ENCODE measurements around the gene SLC25A44. TPM values are rescaled to one million over a fixed set of nuclear protein-coding genes. Genes with fewer than 3 reads are reported as not detected.

Gene SLC25A44
- total and polyA plus RNA-seq, 2 donors (not counting 1 experiment from before 2014, with no cell fraction given): 14.9 to 27.2 TPM

GRCh38 chr1:156244712-156245111 lies 50.8 kb downstream of the SLC25A44 start:
- Histone ChIP-seq H3K4me2 (replicated peaks; ENCODE audit: low read depth, low read length, poor library complexity, severe bottlenecking) (peak overlapping the region; percentile 93), H2AFZ (ENCODE audit: insufficient read depth, low read depth, low read length, poor library complexity, severe bottlenecking) (no peak overlapping the region), H3K9me3 (ENCODE audit: control extremely low read depth in 1 of 3, control insufficient read depth in 2 of 3, insufficient read depth in 1 of 3, low read length in 2 of 3) (peaks cover 0 to 3% (median 0%) of the 10 kb centered on the region in 3 donors), H3K79me2 (ENCODE audit: control insufficient read depth, insufficient read depth, low read length) (no peaks in the 10 kb centered on the region), H3K36me3 (replicated peaks in 1 of 2; ENCODE audit: control extremely low read depth in 1 of 2, control insufficient read depth in 1 of 2, extremely low read depth in 1 of 2, insufficient read depth in 2 of 2, low read length in 1 of 2) (peaks cover under 1 to 3% of the 10 kb centered on the region in 2 experiments), H3K4me1 (ENCODE audit: control insufficient read depth in 2 of 2, insufficient read depth in 2 of 2, low read length in 2 of 2) (peaks cover 14 to 15% of the 10 kb centered on the region in 2 donors), H3K27ac (ENCODE audit: low read length in 2 of 2) (no peak overlapping the region), H4K20me1 (ENCODE audit: control insufficient read depth, insufficient read depth, low read length, poor library complexity, severe bottlenecking) (no peaks in the 10 kb centered on the region), H3K27me3 (replicated peaks in 1 of 4; ENCODE audit: control extremely low read depth in 1 of 4, control insufficient read depth in 3 of 4, insufficient read depth in 4 of 4, low read length in 3 of 4) (peaks cover 0 to 12% (median 0%) of the 10 kb centered on the region in 4 experiments), H3K4me3 (ENCODE audit: control extremely low read depth in 1 of 5, extremely low read depth in 1 of 5, insufficient read depth in 1 of 5, low read depth in 2 of 5, low read length in 4 of 5) (no peak overlapping the region), H3K9ac (ENCODE audit: low read length) (no peak overlapping the region)
- TF ChIP-seq EZH2 (IDR thresholded peaks at IDR 0.05; ENCODE audit: borderline replicate concordance, insufficient read depth, low read depth, low read length, poor library complexity, severe bottlenecking): no peak
- no peak for TF ChIP-seq CTCF (IDR thresholded peaks at IDR 0.05)
- no peak for ATAC-seq (ENCODE audit: low read depth)
- POLR2A ChIA-PET: no interaction called here
- Mint-ChIP-seq H3K27me3 (peaks cover 7% of the 10 kb centered on the region), H3K9me3 (ENCODE audit: insufficient read depth) (no peaks in the 10 kb centered on the region), H3K27ac (no peak overlapping the region), H3K4me1 (peaks cover 18% of the 10 kb centered on the region), H3K4me3 (peak overlapping the region; percentile 89)
- WGBS (ENCODE audit: insufficient coverage): 97% methylated on average over 13 of the region's 17 CpGs
- DNase-seq: no peak
- intact Hi-C loops (cut with micrococcal nuclease): no loop called here
- CTCF ChIA-PET: no interaction called here

- Histone ChIP-seq H3K9me3 (ENCODE audit: control extremely low read depth in 1 of 3, control insufficient read depth in 2 of 3, insufficient read depth in 1 of 3, low read length in 2 of 3) (peaks cover 0 to 3% (median 0%) of the 10 kb centered on the region in 3 donors), H4K20me1 (ENCODE audit: control insufficient read depth, insufficient read depth, low read length, poor library complexity, severe bottlenecking) (no peaks in the 10 kb centered on the region), H3K79me2 (ENCODE audit: control insufficient read depth, insufficient read depth, low read length) (no peaks in the 10 kb centered on the region), H3K27ac (ENCODE audit: low read length in 2 of 2) (no peak overlapping the region), H3K4me3 (ENCODE audit: control extremely low read depth in 1 of 5, extremely low read depth in 1 of 5, insufficient read depth in 1 of 5, low read depth in 2 of 5, low read length in 4 of 5) (peak overlapping the region in 4 of 5 experiments; percentile 26 to 60 (median 47)), H3K9ac (ENCODE audit: low read length) (peak overlapping the region; percentile 69), H2AFZ (ENCODE audit: insufficient read depth, low read depth, low read length, poor library complexity, severe bottlenecking) (peak overlapping the region; percentile 75), H3K27me3 (replicated peaks in 1 of 4; ENCODE audit: control extremely low read depth in 1 of 4, control insufficient read depth in 3 of 4, insufficient read depth in 4 of 4, low read length in 3 of 4) (peaks cover 0 to 12% (median 0%) of the 10 kb centered on the region in 4 experiments), H3K4me2 (replicated peaks; ENCODE audit: low read depth, low read length, poor library complexity, severe bottlenecking) (peak overlapping the region; percentile 93), H3K4me1 (ENCODE audit: control insufficient read depth in 2 of 2, insufficient read depth in 2 of 2, low read length in 2 of 2) (peaks cover 14 to 15% of the 10 kb centered on the region in 2 donors), H3K36me3 (replicated peaks in 1 of 2; ENCODE audit: control extremely low read depth in 1 of 2, control insufficient read depth in 1 of 2, extremely low read depth in 1 of 2, insufficient read depth in 2 of 2, low read length in 1 of 2) (peaks cover 0 to 8% of the 10 kb centered on the region in 2 experiments)
- ATAC-seq (ENCODE audit: low read depth) (peak; percentile 64), DNase-seq (peak; percentile 57)
- intact Hi-C loops (cut with micrococcal nuclease): no loop called here
- H3K27me3 Mint-ChIP-seq: peaks cover 7% of the 10 kb centered on the region
- ChIA-PET POLR2A (no interaction called here), CTCF (interaction anchor here (1.5 to 2.1 kb wide), 2 partner anchors 20 to 74 kb away, joined by 5 to 10 read pairs; no protein-coding TSS in a partner anchor)
- 3% methylated on average over 67 of the region's 69 CpGs for WGBS (ENCODE audit: insufficient coverage)
- no peak for TF ChIP-seq EZH2 (IDR thresholded peaks at IDR 0.05; ENCODE audit: borderline replicate concordance, insufficient read depth, low read depth, low read length, poor library complexity, severe bottlenecking)
- no peak for TF ChIP-seq CTCF (IDR thresholded peaks at IDR 0.05)
- H3K4me3 Mint-ChIP-seq: peak overlapping the region; percentile 89
- peaks cover 18% of the 10 kb centered on the region for H3K4me1 Mint-ChIP-seq
- H3K27ac Mint-ChIP-seq: peak overlapping the region; percentile 59
- no peaks in the 10 kb centered on the region for H3K9me3 Mint-ChIP-seq (ENCODE audit: insufficient read depth)
Observed at GRCh38 chr1:156245451-156246232, 51.7 kb downstream of the SLC25A44 start.
